NK-92 treated with Interleukin-12 subunit alpha and Interleukin-12 subunit beta, amount 100 ng/mL, for 24 hours (cell line): Measurements from ENCODE around the gene DTL.

Experiments
- DNase-seq: peaks from one replicate; lab custom pipeline; 2025; lab: John Stamatoyannopoulos, UW

DTL gene

GRCh38 chr1:212129781-212130180, 94.2 kb downstream of the DTL start:
- no peak for DNase-seq

GRCh38 chr1:212132025-212132424, 96.5 kb downstream of the DTL start:
- DNase-seq = peak; percentile 40

GRCh38 chr1:212133319-212133718, 97.8 kb downstream of the DTL start:
- DNase-seq = no peak

- no peak for DNase-seq
Measured at GRCh38 chr1:212135166-212135565, 99.6 kb downstream of the DTL start.

- no peak for DNase-seq
Measured at GRCh38 chr1:212137854-212138253, 102.3 kb downstream of the DTL start.

- no peak for DNase-seq
Measured at GRCh38 chr1:212138457-212138856, 102.9 kb downstream of the DTL start.

- DNase-seq = no peak
Measured at GRCh38 chr1:212139526-212140135, 104.1 kb downstream of the DTL start.

- DNase-seq = no peak
Measured at GRCh38 chr1:212141404-212141803, 105.9 kb downstream of the DTL start.

GRCh38 chr1:212142883-212143530, 107.5 kb downstream of the DTL start:
- no peak for DNase-seq

GRCh38 chr1:212147581-212148033, 112.1 kb downstream of the DTL start:
- DNase-seq = no peak

- DNase-seq = no peak
Measured at GRCh38 chr1:212149566-212149965, 114.0 kb downstream of the DTL start.

GRCh38 chr1:212152308-212152693, 116.8 kb downstream of the DTL start:
- no peak for DNase-seq

- DNase-seq = no peak
Measured at GRCh38 chr1:212152869-212153268, 117.3 kb downstream of the DTL start.

GRCh38 chr1:212153635-212154034, 118.1 kb downstream of the DTL start:
- DNase-seq = no peak
